IPS-NIHi7 (cell line): ENCODE measurements around the gene CYBB.

ENCODE experiments used
- DNase-seq: peaks from one replicate; pipeline ENCODE4 v3.0.0; 2012; ENCODE audit warnings: mixed read lengths; ENCODE audit errors: extremely low spot score

The CYBB gene

DNA sequence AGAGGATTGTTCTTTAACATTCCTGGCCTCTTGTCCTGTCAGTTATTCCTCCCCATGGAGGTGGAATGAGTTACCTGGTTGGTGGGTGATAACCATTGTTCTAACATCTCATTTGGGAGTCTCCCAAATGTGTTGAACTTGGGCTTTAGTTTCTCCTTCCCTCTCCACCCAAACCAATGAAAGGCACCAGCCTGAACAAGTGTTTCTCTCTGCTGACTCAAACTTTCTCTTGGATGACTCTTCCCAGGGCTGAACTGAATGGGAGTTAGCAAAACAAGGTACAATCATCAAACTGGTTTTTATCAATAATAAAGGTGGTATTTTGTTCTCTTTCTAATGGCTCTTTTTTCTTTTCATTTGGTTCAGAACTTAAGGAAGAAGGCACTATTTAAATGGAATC lies 64.8 kb downstream of the CYBB start:
- no peak for DNase-seq

DNA sequence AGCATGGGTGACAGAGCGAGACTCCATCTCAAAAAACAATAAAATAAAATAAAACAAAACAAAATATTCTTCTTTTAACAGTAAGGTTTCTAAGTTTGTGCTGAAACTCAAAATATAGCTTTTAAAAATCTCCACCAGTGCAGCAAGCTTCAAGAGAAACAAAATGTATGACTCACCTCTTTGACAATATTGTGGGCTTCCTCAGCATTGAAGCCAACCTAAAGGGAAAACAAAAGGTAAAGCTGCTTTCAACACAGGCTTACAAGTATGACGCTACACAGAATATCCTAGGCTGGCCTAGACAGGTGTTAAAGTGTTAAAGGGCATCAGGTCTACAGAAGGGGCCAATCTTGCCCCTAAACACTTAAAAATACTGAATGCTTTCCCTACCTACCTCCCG lies 66.3 kb downstream of the CYBB start:
- DNase-seq: no peak

DNA sequence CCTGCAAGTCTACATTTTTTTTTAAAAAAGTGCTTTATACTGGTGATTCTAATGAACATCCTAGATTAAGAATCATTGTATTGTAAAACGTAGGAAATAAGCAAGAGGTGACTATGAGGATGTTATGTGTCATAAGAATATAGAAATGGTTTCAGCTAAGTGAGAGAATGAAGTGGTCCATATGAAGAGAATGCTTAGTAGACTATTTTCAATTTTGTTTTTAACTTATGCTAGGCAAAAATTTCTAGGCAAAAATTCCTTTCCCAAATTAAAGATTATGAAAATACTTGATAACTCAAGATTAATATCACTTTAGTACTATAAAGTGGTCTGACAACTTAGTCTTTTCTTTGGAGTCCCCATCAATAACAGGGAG lies 66.7 kb downstream of the CYBB start:
- no peak for DNase-seq

DNA sequence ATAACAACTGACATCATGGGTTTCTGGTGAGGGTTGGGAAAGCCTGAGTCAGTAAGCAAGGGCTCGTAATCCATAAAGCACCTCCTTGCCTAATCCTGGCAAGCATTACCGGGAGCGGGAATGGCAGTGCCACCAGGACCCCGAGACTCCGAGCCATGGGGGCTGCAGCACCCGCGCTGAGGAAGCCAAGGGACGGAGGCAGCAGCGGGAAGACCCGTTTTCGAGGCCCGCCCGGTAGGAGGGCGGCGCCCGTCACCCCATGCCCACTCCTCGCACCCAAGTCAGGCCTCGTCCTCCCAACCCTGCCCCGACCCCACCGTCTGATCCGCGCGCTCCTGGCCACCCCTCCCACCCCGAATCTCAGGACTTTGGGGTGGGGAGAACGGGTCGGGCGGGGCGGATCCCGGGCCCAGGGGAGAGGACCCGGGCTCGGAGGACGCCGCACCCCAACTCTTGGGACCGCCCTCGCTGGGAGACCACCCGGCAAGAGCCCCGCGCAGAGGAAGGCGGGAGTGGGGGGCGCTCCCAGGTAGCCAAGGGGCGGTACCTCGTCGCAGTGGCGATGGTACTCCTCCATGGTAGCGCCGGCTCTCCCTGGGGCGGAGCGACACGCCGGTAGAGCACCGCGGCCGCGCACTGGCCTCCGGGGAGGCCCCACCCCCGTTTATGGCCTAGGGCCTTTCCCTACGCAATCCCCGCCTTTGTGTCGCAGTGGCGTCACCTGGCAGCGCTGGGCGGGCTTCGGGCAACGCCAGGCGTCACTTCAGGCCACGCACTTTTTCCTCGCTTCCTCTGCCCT lies 67.3 kb downstream of the CYBB start, which contains the start of gene DYNLT3:
Gene DYNLT3, minus strand, starts transcription at position 638 of the 799 bp plus-strand sequence. Its CDS starts 61 bp downstream, at position 577.
- peak; percentile 81 for DNase-seq

DNA sequence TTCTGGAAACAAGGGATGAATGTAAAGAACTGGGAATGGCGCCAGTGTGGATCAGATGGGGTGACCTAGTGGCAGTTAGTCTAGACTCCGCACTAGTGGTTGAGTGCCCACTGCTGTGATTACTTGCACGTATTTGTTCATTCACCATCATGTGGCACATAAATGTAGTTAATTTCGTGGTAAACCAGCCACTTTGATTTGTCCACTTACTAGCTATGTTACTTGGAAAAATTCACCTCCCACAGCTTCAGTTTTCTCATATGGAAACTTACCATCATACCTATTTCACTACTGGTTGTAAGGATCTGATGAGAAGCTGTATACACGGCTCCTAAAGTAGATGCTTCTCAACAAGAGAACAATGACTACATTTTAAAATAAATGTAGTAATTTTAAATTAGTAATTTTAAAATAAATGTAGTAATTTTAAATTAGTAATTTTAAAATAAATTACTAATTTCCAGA lies 67.9 kb downstream of the CYBB start:
- DNase-seq: no peak

DNA sequence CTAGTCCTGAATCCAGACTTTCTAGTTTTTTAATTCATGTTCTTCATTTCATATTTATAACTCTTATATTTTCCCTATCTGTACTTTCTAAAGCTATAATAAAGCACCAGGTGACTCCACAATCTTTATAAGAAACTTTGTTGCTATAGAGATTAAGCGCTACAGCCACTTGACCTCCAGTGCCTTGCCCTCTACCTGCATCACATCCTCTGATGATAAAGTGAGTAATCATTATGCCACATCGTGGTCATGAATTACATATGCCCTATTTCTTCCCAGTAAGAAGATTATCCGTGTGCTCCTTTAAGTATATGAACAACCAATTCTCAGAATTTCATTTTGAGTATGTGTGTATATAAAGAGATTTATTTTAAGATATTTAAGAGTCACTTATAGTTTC lies 74.3 kb downstream of the CYBB start:
- DNase-seq: no peak

DNA sequence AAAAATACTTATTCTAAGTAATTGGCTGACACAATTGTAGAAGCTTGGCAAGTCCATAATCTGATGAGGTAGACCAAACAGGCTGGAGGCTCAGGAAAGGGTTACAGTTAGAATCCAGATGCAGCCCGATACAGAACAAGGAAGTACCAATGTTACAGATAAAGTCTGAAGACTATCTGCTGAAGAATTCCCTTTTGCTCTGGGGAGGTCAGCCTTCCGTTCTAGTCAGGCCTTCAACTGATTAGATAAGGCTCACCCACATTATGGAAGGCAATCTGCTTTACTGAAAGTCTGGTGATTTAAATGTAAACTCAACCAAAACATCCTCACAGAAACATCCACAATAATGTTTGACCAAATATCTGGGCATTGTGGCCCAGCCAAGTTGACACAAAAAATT lies 74.9 kb downstream of the CYBB start:
- no peak for DNase-seq

DNA sequence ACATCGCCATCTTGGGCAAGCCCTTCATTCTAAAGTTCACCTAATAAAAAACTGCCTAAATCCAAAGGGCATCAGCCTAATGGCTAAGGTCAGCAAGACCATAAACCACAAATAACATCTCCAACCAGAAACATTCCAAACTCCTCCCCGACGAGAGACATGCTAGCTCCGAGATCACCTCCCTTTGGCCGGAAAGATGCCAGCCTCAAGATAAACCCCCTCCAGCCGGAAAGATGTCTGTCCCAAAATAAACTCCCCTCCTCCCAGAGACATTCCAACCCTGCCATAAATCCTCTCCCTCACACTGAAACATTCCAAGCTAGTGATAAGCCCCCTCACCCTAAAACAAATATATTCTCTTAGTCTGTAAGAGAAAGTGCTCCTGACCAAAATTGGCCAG lies 80.9 kb downstream of the CYBB start:
- no peak for DNase-seq

DNA sequence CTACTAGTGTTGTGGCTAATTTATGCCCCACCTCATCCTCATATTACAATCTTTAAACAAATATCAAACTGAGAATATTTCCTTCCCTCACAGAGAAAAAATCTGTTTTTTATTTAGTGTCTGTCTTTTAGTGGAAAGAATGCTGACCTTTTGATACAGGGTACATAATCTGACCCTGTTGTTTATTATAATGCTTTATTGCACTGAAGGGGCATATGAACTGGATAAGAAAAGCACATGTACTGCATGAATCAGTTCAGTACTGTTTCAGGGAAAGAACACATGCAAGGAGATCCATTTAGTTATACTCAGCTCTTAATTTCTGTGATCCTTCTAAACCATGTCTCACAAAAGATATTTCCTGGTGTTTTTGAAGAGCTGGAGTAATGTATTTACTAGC lies 83.0 kb downstream of the CYBB start:
- DNase-seq: no peak
